ENCODE measurements around the gene TTLL8.
A peak's percentile ranks its signal among the peaks of the same experiment; 100 is the strongest.

The TTLL8 gene

DNA sequence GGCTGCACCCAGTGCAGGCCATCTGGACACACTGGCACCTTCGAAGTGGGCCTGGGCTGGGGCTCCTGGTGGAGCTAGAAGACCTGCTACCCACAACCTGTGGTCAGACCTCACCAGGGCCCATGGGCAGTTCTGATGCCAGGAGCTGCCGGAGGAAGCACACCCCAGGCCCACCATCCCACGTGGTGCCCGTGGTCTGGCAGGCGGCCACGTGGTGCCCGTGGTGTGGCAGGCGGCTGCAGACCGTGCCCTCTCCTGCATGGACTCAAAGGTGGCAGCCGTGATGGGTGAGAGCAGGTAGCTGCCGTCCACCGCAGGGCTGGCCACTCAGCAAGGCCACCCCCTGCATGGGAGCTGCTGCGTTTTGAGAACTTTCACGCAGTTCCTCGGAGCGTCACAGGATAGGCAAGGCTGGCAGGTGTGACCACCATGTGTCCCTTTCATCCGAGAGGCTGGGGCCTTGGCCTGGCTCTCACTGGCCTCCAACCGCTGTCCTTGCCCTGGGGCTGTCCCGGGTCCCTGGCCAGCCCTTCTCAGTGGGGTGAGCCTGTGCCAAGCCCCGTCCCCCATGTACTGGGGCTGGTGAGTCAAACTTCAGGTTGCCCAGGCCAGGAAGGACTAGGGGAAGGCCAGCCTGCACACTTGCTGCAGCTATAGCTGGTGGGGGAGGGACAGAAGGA lies 41.6 kb downstream of the TTLL8 start:
- no peak for DNase-seq

DNA sequence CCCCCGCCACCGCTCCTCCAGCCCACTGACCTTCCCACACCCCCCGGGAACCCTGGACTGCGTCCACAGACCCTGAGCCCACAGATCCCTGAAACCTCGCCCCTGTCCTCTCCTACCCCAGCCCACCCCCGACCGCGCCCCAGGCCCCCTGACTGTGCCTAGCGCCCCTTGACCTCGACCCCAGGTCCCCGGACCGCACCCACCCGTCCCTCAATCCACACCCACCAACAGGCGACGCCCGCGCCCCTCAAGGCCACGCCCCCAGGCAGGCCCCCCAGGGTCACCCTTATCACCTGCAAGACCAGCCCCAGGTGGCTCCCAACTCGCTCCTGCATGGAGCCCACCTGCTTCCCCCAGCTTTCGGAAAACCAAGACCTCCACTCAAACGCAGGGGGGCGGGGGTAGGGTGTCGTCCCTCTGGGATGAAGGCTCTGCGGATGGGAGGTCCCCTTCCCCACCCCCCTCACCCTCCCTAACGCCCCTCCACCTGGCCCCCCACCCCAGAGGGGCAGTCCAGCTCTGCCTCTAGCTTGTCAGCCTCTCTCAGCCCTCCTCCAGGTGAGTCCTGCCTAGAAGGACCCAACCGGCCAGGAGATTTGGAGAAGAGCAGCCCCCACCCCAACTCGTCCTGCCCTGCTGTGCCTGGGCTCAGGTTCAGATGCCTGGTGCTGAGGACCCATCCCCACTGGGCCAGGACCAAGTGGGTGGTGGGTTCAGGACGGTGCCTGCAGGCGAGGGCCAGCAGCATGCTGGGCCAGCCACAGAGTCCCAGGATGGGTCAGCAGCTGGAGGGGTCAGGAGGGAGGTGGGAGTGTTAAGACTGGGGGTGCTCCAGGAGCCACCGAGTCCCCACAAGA lies 42.4 kb downstream of the TTLL8 start:
- no peak for DNase-seq

DNA sequence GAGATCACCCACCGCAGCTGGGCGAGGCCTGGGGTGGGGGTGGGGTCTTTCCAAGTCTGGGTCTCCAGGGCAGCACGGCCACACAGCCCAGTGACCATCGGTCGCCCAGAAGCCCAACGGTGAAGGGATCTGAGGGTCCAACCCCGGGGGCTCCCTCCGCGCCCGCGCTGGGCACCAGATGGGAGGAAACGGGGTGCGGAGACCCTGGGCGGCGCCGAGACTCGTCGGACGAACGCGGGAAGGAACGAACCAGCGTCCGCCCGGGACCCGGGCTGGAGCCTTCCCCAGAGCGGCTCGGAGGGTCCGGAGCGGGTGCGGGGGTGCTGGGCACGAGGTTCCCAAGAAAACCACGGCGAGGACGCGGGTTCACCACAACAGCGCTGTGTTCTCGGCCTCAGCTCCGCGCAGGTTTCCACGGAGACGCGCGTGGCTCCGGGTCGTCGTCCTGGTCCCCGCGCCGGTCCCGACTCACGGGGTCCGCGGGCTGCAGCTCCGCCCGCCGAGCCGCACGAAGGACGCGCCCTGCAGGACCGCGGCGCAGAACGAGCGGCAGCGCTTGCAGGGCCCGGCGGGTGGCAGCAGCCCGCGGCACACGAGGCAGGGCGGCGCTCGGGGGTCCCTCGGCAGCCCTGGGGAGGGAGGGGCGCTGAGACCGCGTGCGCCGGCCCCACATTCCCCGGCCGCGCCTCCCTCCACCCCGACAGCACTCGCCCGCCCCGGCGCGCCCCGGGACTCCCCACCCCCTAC lies 43.3 kb downstream of the TTLL8 start:
- no peak for DNase-seq

DNA sequence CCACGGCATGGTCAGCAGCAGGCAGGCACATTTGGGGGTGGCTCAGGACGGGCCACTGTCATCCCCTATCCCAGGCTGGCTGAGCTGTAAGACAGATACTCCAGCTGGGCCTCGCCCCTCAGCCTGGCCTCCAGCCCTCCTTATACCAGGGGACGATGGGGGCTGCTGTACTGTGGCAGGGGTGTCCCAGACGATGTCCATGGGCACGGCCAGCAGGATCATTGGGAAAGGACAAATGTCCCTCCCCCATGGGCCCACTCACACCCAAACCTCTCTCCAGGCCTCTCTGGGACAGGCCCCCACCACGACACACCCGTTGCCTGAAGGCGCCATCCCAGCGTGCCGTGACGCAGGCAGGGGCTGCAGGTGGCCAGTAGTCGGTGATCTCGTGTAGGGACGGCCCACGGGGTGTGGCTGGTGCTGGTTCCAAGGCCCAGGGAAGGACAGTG lies 44.0 kb downstream of the TTLL8 start:
- DNase-seq: no peak

DNA sequence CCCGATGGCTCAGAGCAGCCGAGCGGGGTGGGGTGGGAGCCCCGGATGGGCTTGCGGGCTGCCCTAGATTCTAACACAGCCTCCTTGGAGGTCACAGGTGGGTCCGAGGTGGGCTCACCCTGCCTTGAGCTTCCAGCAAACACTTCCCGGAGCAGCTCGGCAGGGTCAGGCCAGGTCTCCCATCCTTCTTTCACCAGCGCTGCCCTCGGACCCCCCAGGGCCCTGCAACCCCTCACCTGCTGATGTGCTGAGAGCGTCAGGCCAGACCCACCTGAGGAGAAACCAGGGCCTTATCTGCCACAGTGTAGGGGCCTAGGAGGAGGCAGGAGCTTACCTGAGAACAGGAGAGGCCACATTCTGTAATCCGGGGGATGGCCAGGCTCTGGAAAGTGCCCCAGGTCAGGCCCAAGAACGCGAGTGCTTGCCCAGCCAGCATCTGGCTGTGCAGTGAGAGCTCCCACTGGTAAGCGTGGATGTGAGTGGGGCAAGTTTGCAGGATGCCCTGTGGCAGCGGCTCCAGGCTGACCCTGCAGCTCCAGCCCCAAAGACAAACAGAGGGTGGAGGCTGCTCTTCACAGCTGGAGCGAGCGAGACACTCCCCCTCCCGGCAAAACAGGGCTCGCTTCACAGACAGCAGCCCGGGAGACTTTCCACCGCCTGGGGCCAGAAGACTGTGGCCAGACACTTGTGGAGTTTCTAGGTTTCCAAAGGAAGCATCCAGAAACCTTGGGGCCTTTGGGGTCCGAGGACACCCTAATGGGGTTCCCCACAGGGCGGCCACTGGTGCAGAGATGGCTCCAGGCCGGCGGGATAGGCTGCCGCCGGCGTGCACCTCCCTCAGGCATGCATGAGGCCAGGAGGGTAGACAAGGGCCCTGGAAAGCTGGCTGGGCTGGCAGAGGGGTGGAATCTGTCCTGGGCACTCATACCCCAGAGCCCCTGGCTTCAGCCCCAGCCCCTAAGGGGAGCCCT lies 45.6 kb downstream of the TTLL8 start, which contains the start of gene IL17REL:
TSS of gene IL17REL (minus strand) at position 555 of the 971 bp plus-strand sequence. CDS start at position 436, 119 bp downstream.
- DNase-seq: no peak

DNA sequence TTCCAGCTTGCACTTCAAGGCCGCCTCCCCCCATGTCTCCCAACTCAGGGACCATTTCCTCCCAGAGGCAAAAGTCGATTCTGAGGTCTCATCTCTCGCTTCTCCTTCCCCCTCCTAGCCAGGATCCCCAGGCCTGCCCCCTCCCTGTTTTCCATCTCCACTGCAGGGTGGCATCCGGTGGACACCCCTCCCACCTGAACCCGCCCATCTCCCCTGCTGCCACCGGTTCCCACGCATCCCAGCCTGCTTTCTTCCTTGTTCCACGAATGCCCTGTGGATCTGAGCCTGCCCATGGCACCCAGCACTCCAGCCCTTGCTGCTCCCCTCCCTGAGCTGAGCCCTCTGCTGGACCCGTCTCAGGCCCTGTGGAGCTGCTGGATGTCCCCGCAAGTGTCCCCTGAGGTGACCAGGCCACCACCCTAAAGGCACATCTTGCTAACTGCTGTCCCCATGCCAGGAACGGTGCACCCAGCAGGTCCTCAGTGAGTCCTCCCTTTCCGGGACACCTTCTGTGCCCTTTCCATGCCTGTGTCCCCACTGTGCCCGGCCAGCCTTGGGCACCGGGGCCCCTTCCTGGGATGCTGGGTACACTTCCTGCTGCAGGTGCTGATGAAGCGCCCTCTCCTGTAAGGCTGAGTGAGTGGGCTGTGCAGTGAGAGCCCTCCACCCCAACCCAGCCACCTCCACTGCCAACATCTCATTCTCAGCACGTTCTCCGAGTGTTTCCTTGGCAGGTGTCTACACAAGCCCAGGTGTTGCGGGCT lies 46.5 kb downstream of the TTLL8 start:
- DNase-seq: no peak

DNA sequence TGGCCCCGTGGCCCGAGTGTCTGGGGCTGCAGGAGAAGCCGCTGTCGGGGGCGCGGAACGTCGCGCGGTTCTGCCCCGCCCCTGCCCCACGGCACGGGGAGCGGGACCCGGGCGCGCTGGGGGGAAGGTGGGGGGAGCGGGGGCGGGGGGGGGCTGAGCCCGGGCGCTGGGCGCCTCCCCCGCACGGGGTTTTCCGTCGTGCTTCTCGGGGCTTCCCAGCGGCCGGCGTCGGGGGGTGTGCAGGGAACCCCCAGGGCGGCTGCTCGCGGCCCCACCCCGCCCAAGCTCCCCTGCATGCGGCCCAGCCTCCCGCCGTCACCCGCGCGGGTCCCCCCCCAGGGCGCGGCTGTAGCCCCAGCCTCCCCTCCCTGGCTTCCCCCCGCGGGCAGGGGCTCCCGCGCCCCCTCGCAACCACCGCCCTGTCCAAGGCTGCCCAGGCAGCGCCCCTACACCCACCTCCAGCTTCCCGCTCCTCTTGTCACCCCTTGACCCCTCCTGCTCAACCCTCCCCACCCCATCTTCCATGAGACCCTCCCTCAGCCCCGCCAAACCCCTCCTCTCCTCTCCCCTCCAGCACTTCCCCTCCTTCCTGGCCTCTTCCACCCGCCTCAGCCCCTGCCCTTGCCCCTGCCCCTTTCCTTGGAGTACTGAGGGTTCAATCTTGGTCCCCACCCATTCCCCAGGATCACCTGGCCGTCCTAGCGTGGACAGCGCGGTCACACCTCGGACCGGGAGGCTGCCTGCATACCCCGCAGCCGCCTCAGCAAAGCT lies 47.2 kb downstream of the TTLL8 start:
- DNase-seq: peak; percentile 76

DNA sequence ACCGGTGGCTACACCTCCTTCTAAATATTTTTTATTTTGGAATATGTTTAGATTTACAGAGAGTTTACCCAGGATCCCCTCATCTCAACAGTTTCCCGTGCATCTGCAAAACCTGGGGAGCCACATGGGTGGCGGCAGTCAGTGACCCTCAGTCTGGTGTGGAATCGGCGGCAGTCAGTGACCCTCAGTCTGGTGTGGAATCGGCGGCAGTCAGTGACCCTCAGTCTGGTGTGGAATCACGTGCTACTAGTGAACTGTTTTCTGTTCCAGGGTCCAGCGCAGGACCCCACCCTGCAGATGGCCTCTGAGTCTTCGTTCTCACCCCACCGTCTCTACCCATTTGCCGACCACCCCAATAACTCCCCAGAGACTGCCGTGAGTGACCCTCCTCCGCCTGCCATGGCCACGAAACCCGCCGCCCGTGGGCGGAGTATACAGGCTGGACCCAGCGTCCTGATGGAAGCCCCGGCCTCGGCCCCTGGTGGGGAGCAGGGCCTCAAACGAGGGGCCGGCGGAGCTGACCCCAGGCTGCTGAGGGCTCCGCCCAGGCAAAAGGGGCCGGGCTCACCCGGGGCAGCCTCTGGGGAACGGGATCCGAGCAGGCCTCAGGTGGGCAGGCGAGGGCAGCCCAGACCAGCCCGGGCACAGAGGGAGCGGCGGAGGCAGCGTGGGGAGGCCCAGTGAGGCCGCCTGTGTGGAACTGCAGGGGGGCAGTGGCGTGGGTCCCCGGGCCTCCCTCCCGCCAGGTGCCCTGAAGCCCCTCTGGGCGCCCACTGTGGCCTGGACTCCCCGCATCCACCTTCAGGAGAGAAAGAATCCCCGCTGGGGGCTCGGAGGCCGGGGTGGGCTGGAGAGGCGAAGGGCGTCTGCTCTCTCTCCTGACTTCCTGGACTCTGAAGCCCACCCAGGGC lies 48.1 kb downstream of the TTLL8 start:
- DNase-seq: no peak

DNA sequence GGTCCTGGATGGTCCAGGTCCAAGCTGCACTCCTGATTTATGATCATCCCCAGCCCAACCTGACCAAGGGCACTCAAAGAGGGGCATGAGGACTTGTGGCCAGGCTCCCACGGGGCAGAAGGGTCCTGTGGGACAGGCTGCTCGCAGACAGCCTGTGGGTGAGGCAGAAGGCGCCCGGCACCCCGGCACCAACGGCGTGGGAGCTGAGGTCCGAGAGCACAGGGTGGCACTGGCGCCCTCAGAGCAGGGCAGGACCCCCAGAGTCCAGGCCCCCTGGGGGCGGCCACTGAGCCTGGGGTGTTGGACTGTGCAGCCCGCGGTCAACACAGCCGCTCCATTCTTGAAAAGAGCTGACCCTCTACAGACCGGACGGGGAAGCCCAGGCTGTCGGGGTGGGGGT lies 48.8 kb downstream of the TTLL8 start:
- DNase-seq: no peak

DNA sequence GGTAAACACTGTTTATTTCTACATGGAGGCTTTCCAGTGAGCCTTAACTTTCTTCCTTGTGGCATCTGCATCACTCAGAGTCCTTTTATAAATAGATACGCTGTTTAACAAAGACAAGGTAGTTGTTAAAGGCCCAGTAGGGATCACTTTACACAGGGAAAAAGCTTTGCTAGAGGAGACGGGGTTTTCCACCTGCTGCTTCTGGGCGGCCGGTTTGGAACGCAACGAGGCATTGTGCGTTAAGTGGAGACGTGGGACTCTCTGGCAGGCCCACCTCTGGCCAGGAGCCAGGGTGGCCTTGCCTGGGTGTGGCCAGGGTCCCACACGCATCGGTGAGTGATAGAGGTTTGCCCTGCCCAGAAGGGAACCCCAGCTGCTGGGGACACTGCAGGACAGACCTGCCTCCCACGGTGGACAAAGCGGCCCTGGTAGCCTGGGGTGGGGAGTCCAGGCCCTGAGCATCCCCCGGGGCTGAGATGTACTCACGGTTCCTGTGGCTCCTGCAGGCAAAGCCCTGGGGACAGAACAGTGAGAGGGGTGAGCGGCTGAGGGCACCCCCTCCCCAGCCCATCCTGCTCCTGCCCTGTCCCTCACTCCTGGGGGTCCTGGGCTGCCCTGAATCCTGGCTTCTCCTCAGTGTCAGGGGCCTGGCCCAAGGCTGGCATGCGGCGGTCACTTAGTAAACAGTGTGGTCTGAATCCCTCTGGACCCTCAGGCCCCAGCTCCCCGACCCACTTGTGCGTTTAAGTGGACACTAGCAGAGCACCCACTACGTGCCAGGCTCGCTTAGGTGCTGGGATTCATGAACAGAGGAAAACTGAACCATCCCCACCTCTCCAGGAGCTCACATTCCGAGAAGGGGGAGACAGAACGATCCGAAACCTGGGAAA lies 49.7 kb downstream of the TTLL8 start:
- DNase-seq: no peak

DNA sequence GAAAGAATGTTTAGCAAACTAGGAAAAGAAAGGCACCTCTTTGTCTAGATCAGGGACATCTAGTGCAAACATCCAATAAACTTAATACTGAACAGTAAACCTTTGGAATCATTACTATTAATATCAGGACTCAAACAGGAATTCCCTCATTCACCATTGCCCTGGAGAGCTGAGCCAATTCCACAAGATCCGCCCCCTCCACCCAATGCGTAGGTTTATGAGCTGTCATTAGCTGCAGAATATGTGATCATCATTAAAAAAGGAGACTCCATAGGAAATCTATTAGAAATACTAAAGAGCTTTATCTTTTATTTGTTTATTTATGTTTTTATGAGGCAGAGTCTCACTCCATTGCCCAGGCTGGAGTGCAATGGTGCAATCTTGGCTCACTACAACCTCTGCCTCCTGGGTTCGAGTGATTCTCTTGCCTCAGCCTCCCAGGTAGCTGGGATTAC lies 51.0 kb downstream of the TTLL8 start:
- no peak for DNase-seq

DNA sequence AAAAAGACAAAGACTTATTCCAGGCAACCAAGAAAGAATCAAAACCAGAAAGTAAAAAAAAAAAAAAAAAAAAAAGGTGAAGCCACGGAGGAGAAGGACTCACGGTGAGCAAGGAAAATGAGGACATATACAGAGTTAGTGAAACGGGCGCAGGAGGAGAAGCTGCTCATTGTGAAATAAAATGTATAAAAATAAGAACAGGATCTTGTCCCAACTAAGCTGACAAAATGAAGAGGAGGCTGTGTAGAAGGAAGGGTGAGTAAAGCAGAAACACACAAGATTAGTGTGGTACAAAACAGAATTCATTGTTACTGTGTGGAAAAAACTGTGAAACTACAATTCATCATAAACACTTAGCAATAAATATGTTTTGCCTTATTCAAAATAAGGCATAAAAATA lies 53.2 kb downstream of the TTLL8 start:
- DNase-seq: no peak

DNA sequence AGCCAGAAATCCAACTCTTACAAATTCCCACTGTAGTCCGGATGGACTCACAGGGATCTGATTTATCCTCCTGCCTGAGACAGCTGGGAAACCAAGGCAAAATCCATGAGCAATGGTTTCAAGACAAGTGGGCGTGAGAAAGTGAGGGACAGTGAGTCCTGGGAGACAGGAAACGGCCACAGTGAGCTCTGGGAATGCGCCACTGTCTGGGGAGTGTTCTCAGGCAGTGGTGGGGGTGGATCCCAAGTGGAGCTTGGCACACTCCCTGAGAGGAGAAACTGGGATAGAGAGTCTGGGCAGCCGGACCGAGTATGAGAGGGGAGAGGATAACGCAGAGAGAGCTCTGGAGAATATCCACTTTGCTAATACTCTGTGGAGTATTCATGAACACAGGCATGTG lies 55.3 kb downstream of the TTLL8 start:
- DNase-seq: no peak

DNA sequence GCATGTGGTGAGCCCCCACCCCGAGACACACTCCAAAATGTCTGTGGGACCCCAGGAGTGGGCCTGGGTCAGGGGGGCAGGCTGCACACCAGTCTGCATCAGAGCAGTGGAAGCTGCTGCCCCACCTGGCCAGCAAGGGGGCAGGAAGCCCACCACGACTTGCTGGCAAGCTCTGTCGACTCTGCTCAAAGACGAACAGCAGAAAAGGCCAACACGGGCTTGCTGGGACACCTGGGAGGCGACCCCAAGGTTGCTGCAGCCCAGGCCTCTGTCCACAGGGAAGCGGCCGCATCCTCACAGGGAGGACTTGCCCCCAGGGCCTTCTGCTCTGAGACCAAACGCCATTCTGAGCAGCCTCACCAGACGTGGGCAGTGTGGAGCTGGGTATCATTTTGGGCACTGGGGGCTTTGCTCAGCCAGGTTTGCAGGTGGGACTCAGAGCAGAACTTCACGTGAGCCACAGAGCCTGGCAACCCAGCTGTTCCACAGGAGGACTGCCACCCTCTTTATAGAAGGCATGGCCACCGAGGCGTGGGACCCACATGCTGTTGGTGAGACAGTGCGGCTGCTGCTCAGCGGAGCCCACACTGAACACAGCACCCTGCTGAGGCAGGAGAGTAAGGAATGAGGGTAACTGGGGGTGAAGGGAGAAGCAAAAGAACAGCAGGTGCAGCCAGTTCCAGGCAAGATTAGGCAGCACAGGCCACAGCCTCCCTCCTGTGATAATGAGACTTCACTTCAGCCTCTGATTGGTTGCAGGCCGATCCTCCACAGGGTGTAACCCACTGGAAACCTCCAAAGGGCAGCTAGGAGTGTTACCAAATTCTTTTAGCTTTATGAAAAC lies 56.5 kb downstream of the TTLL8 start:
- no peak for DNase-seq

DNA sequence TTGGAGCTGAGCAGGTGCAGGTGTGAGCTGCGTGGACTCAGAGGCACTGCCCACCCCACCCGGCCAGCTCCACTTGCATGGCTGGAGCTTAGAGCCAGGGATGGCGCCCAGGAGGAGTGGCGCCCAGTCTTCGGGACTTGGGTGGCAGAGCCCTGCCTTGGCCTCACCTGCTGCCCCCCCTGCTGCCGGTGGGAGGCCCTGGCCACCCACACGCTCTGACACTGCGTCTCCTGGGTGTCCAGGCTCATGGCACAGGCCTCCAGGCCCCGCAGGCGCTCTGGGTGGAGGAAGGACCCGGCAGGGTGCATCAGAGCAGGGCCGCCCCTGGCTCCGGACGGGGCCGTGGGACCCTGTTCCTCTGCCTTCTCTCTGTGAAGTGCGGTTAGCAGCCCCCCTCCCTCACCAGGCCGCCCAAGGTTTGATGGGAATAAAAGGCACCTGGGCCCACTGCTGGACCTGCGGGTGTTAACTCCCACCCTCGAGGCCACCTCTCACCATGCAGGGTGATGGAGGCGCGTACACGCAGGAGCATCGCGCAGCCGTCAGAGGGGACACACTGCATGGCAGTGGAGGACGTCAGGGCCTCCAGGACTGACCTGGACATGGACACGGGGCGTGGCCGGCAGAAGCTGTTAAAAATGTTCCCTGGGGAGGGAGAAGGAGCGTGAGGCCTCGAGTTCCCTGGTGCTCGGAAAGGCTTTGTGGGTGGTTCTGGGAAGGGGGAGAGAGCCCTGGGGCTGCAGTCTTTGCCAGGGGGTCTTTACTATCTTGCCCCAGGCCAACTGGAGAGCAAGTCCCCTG lies 57.3 kb downstream of the TTLL8 start:
- DNase-seq: no peak

DNA sequence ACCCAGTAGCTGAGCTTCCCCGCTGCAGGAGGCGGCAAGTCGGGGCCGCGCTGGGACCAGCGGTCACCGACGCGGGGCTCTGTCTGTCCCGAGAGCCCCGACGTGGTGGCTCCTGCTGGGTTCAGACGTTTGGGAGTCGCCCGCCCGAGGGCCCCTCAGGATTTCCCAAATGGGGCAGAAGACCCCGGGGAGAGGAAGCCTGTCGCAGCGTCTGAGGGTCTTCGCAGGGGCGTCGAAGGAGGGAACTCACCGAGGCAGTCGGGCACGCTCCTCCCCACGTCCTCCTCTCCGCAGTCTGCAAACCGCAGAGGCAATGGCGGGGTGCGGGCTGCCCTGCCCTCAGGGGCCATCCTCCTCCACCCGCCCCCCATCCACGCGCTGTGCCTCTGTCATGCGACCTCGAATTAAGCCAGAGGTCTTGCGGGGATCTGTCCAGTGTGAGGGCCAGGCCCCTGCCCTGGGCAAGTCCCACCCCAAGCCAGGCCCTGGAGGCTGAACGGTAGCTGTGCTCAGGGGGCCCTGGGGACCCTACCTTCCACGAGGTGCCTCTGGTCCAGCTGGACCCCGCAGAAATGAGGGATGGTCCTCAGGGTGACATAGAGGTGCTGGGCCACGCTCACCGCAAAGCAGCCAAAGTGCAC lies 58.0 kb downstream of the TTLL8 start:
- no peak for DNase-seq

All from CD4-positive, alpha-beta T cell treated with Interleukin-4 for 4 hours (primary cell).